ENCODE data around the gene TRIP13. TPM values are rescaled to one million over a fixed set of nuclear protein-coding genes. Genes with fewer than 3 reads are reported as not detected.

Gene TRIP13
- polyA plus RNA-seq, 1 donor, result 7.8 TPM

DNA sequence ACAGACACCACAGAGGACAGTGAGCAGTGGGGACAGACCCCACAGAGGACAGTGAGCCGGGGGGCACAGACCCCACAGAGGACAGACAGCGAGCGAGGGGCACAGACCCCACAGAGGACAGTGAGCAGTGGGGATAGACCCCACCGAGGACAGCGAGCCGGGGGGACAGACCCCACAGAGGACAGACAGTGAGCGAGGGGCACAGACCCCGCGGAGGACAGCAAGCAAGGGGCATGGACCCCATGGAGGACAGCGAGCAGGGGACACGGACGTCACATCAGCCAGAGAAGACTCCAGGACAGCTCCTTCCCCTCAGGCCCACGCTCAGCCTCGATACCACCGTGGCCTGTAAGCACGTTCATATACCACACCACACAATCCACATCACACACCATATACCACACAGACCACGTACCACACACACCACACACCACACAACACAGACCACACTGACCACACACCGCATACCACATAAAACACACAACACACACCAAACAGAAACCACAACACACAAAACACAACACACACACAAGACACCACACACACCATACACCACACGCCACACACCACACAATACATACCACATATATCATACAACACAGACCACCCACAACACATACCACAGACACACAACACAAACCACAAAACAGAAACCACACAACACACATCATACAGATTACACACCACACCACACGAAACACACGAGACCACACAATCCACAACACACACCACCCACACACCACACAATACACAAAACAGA, 36.7 kb upstream of the TRIP13 start:
- no peak for DNase-seq

DNA sequence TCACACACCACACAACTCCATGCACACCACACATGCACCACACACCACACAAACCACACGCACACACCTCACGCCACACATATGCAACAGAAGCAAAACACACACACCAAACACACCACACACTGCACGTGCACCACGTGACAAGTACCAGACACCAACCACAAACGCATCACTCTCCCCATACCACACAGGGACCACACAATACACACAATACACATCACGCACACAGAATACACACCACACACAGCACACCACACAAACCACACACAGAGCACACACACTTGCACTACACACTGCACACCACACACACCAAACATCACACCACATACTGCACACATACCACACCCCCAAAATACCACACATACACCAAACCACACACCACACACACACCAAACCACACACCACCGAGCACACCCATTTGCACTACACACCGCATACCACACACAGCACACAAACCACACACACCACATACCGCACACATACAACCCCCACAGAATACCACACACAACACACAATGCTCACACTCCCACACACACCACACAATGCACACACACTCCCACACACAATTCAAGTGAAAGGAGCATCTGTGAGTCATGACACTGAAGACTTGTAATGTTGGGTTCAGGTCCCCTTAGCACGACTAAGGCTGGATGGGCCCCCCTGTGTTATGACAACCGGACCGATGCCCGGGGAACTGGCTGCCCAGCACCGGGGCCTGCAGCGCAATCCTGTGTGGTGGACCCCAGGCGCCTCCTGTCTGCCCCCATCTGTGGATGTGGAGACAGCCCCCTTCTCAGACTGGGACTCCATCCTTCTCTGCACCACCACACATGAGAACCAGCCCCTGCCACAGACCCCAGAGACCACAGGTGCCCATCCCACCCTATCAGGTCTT, 35.9 kb upstream of the TRIP13 start:
- DNase-seq, result no peak

DNA sequence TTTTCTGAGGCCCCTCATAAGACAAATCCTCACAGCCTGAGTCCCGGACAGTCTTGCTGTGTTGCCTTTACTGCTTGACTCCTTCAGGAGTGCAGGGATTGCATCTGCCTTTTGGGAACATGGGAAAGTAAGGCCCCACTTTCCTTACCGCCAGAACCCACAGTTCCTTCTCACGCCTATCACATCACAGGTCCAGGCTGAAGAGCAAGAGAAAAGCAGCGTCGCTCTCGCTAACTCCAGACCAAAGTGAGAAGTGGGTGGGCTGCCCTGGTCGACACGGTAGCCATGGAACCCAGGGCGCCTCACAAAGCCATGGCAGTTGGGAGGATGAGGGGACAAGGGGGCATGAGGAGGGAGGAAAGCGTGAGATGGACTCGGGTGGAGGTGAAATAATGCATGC, 34.0 kb upstream of the TRIP13 start:
- no peak for DNase-seq

DNA sequence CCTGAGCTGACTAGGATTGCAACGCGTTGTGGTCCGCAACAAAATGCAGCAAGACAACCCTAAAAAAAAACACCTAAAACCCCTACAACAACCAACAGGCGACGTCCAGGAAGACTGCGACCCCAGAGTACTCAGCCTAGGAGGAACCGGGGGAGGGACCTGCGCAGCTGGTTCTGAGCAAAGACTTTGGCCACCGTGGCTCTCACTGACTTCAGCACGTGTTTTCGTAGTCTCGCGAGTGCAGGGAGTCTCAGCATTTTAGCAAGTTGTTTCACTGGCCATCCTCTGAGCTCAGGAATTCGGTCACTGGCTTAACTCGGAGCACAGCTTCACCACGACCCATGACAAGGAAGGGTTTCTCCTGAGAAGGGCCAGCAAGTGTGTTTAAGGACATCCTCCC, 33.3 kb upstream of the TRIP13 start:
- DNase-seq, result peak; percentile 24

DNA sequence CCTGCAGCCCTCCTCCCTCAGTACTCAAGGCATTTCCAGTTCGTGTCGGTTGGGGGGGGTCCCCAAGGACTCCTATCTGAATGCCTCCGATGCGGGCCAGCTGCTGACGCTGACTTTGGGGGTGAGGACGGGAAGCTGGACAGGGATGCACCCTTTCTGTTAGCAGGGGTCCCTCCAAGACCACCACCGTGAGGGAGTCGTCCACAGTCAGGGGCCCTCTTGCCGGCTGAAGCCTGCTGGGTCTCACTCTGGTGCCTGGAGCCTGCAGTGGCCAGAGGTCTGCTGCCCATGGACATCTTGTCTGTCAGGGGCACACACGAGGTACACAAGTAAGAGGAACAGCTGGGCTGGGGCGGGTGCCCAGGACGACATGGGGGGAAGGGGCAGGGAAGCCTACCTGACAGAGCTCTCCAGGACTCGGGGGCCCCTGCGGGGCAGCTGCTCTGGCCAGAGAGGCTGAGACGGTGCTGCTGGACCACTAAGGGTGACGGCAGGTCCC, 32.8 kb upstream of the TRIP13 start:
- no peak for DNase-seq

DNA sequence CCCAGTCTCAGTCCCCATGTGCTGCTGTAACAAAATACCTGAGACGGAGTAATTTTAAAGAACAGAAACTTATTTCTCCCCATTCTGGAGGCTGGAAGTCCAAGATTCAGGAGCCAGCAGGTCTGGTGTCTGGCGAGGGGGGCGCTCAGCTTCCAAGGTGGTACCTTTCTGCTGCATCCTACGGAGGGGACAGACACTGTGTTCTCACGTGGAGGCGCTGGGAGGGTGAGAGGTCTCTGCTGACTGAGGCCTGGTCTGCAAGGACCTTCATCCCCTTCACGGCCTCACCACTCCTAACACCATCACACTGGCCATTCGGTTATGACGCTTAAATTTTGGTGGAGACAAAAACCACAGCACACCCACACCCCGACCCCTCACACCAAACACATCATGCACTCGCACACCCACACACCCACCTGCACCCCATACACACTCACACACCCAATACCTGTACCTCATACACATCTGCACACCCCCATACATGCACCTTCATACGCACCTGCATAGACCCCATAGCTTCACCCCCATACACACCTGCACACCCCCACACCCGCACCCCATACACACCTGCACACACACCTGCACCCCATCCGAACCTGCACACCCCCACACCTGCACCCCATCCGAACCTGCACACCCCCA, 32.1 kb upstream of the TRIP13 start:
- no peak for DNase-seq

DNA sequence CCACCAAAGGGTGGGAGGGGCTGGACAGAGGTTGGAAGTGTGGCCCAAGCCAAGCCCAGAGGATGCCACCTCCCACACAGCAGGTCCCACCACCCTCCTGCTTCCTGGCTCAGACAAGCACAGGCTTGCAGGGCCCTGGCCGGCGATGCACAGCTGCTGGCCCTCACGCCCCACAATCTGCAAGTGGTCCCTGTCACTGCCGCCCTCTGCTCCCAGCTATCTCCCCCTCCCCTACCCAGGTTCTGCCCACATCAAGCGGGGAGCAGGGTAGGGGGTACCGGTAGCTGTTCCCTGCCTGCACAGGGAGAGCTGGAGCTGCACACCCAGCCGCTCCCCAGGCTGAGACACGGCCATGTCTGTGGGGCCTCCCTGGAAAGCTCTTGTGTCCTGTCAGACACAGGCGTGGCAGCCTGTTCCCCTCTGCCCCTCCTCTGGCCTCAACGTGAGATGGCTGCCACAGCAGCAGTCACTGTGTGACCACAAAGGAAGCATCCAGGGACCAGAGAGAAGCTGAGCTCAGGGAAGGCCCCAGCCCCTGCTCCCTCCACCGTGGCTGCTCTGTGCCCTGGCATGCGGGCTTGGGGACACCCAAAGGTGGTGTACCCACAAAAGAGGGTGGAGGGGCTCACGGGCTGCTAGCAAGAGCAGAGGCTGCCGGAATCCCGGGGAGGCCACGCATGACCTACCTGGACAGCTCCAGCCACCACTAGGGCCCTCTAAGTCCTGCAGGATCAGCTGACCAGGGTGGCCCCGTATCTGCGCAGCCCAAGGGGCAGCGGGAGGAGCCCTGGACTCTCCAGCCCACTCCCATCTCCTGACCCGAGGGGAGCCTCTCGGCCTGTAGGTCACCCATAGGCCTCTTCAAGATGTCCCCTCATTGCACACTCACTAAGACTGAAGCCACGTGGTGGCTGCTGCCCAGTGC, 31.0 kb upstream of the TRIP13 start:
- DNase-seq, result no peak

DNA sequence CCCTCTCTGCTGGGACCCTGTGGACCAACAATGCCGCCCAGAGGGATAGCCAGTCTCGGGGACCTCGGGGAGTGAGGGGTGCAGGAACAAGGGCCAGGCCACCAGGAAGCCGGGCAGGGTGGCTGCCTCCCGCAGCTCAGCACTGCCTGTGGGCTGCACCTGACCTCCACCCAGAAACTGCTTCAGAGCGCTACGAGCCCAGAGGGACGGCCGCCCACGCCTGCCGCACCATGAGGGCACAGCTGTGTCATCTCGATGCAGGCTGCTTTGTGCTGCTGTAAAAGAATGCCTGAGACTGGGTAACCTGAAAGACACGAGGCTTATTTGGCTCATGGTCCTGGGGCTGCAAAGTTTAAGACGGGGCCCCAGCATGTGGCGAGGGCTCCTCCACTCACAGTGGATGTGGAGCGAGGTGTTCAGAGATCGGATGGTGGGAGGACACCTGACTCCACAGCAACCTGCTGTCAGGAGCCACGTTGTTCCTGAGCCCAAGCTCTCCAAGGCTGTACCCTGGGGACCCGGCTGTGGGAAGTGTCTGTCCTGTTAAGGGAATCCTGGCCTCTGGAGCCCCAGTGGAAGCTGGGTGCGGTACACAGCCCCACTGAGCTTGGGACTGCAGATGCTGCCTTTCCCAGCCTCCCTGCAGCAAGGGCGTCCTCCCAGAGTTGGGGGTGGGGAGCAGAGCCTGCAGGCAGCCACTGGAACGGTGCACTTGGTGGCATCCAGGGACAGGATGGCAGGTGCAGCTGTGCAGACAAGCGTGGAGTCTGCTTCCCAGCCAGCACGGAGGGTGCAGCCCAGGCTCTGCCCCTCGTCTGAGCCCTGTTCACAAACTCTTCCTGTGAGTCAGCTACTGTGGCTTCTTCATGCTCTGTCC, 30.1 kb upstream of the TRIP13 start:
- no peak for DNase-seq

DNA sequence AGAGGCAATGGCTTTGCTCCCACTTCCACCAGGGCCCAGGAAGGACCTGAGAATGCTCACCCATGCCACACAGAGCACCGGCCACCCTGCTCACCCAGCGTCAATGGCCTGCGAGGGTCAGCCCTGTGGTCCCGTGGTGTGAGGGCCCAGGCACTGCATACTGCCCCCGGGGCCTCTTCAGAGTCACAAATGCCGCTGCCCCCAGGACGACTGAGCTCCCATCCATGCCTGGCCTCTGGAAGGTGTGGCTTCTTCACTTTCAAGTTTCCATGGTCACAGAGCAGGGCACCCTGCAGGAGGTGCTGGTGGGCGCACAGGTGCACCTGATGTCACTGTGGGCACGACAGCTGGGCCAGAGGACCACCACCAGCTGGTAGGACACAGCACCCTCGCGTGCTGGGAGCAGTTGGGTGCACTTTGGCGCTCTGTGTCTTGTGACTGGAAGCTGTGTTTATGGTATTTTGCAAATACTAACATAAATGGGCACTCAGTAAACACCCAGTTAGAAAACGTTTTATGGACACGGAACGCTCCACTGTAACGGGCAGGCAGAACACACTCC, 29.4 kb upstream of the TRIP13 start:
- DNase-seq, result no peak

DNA sequence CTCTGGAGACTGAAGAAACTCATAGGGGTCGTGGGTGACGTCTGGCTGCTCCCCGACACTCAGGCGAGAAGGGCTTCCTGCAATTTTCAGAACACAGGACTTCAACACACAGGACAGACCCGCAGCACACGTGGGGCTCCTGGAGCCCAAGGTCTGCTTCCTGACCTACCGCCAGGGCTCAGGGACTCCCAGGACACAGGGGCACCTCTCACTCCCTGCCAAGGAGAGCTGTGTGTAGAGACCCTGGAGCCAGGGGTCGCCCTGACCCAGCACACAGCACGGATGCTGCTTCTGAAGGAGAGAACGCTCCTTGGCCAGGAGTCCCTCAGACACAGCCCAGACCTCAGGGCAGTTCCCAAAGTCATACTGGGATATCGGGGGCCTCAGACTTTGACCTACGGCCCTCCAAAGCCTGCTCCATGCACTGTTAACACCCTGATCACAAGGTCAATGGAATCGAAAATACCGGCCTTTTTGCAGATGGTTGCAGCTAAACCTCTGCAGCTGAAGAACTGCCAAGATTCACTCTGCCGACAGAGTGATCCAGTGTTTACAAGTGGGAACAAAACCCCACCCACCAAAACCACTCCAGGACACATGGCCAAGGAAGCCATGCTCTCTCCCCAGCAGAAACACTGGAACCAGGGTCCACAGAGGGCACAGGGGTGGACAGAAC, 28.1 kb upstream of the TRIP13 start:
- DNase-seq, result no peak

DNA sequence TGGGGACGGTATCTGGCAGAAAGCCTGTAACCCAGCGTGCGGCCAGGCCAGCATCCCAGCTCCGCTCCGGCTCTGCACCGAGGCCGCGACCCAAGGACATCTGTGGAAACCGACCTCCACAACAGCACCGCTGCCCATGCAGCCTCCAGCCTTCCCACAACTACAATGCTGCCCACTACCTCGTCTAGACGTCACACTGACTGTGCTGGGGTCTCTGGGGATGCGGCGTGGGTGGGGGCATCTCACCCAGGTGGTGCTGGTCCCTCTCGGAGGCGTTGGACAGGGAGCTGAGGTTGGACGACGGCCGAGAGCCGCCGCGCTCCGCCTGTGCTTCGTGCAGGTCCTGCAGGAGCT, 27.5 kb upstream of the TRIP13 start:
- DNase-seq, result no peak

DNA sequence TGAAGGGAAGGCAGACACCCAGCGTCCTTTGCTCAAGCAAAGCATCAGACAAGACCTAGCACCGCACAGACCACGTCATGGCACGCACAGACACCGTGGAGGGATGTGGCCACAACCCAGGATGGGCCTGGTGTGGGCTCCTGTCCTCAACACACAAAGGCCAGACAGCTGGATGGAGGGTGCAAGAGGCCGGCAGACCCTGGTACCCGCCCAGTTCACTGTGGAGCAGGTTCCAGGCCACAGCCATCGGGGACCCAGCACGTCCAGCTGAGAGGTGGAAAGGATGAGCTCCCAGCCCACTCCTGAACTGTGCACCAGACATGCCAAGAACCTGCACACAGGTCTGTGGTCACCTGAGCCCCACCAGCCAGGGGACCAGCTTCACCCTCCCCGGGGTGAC, 26.9 kb upstream of the TRIP13 start:
- no peak for DNase-seq

DNA sequence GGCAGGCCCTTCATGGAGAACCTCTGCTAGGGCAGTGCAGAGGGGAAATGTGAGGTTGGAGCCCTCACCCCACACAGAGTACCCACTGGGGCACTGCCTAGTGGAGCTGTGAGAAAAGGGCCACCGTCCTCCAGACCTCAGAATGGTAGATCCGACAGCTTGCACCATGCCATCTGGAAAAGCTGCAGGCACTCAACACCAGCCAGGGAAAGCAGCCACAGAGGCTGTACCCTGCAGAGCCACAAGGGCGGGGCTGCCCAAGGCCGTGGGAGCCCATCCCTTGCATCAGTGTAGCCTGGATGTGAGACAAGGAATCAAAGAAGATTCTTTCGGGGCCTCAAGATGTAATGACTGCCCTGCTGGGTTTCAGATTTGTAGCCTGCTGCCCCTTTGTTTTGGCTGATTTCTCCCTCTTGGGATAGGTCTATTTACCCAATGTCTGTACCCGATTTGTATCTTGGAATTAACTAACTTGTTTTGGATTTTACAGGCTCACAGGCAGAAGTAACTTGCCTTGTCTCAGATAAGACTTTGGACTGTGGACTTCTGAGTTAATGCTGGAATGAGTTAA, 25.3 kb upstream of the TRIP13 start:
- no peak for DNase-seq

DNA sequence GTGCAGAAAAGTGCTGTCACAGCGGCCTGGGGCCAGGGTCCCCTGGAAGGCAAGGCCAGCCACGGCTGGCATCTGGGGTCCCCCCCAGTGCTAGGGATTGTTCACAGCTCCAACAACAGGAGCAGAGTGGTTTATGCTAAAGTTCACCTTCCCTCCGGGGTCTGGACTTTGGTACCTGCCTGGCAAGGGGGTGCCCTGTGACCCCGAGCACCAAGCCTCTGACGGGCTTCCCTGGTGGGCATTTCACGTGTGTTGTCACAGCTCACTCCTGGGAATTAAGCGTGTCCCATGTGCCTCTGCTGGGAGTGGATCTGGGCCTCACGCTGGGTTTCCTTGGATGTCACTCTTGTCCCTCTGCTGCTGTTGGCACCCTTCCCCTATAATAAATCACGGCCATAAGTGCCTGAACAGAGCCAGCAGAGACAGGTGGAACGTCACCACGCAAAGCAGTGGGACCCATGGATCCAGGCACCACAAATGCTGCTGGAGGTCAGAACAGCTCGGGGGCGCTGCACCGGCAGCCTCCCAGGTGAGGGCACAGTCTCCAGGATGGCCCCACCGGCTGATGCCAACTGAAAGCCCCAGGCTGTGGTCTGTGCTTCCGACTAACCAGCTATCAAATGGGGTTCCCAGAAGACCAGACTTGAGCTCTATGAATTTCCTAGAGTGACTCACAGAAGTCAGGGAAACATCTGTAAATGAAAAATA, 24.1 kb upstream of the TRIP13 start:
- no peak for DNase-seq

DNA sequence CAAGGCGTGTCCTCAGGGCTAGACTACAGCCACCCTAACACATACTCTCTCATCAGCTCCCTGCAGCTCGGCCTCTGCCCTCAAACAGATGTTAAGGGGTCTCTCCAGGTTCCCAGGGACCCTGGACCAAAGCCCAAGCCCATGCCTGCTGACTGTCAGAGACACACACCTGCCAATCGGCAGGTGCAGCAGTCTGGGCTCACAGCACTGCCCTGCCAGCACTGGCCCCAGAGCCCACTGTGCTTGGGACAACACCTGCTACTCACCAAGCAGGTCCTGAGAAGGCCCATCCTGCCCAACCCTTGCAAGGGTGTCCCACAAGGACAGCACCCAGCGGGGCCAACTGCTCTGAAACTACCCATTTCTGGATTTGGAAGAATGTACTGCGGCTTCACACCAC, 21.7 kb upstream of the TRIP13 start:
- no peak for DNase-seq

DNA sequence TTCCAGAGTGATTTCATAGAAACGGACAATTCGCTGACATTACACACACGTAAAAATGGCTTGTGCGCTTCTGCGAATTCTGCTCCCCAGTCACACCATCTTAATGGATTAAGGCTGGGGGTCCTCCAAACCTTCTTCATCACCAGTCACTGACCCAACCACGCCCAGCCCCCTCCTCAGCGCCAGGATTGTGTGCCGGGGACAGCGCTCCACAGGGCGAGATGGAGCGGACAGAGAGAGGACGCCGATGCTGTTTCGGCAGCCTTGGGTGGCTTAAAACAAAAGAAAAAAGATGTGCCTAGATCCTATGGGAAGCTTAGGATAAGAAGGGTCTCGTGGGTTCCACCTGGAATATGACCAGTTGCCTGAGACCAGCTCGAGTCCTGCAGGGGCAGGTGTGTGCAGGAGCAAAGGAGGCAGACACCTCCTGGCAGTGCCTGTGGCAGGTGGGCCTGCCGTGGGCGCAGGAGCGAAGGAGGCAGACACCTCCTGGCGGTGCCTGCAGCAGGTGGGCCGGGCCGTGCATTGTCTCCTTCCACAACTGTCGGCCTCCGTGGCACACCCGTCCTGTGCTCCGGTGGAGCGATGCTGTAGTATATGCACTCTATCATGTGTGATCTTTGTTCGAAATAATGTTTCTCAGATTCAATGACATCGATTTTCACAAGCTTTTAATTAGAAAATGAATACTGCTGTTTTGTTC, 20.9 kb upstream of the TRIP13 start:
- DNase-seq, result no peak

DNA sequence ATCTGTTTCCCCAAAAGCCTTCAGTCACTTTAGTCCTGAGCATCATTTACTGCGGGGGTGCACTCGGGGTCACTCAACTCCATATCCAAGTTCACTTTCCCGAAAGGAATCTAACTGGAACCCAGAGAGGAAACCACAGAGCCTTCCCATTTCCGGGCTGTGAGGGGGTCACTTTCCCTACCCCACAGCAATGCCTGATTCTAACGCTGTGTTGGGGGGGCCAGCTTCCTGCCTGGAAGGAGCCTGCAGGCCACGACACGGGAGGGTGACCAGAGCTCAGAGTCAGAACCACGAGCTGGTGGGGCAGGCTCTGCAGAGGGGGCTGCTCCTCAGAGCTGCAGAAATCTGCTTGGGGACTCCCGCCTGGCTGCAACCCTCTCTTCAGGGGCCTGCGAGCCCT, 20.4 kb upstream of the TRIP13 start:
- no peak for DNase-seq

DNA sequence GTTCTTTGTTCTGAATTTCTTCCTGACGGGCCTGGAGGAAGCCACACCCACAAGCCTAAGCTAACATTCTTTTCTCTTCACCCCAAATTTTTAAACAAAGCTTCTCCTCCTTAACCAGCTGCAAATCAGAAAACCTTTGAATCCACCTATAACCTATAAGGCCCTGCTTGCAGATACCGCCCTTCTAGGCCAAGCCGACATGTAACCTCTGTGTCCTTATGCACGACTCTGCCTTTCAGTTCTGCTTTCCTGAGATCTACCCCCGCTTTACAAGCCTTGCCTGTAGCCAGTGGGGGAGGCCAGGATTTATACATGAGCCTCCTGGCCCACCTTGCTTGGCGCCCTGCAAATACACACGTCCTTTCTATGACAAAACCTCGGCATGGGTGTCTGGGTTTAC, 19.4 kb upstream of the TRIP13 start:
- DNase-seq, result no peak

DNA sequence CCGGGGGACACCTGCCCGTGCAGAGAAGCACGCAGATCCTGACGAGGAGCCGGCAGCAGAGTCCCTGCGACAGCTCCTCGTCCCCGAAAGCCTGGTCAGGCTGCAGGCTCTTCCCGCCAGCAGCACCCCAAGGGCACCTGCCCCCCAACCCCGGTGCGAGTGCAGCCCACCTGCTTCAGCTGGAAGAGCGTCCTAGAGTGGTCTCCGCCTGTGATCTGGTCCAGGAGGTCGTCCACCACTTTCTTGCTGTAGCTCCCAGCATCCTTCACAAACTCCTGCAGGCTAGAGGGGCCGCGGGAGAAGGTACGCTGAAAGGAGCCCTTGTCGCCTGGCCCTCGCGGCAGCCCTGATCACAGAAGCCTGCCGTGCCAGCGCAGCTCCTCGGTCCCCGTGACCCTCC, 16.8 kb upstream of the TRIP13 start:
- DNase-seq, result no peak
